CD1c-positive myeloid dendritic cell (primary cell): ENCODE measurements around the gene VIPR2.
"Not testable (repeated sequence)": the region's sequence is repeated elsewhere in the genome, so short reads cannot be mapped to it uniquely, and the experiment has no call there.

Experiments
- DNase-seq: peaks from one replicate; pipeline ENCODE4 v3.0.0-alpha.2; 2016; ENCODE audit errors: extremely low spot score

Gene VIPR2

GRCh38 chr7:159105832-159106811, 38.5 kb downstream of the VIPR2 start:
- DNase-seq, result no peak

- no peak for DNase-seq
Measured at GRCh38 chr7:159105066-159105780, 39.4 kb downstream of the VIPR2 start.

- DNase-seq, result no peak
Measured at GRCh38 chr7:159104188-159104920, 40.3 kb downstream of the VIPR2 start.

GRCh38 chr7:159103382-159104187, 41.1 kb downstream of the VIPR2 start:
- DNase-seq, result no peak

GRCh38 chr7:159102681-159103381, 41.8 kb downstream of the VIPR2 start:
- DNase-seq, result no peak

GRCh38 chr7:159101661-159102091, 43.0 kb downstream of the VIPR2 start:
- DNase-seq, result not testable (repeated sequence)

- DNase-seq, result not testable (repeated sequence)
Measured at GRCh38 chr7:159101083-159101395, 43.6 kb downstream of the VIPR2 start.

GRCh38 chr7:159100281-159101082, 44.2 kb downstream of the VIPR2 start:
- DNase-seq, result not testable (repeated sequence)

- DNase-seq, result no peak
Measured at GRCh38 chr7:159099711-159100231, 44.9 kb downstream of the VIPR2 start.

GRCh38 chr7:159098811-159099655, 45.6 kb downstream of the VIPR2 start:
- no peak for DNase-seq

GRCh38 chr7:159098424-159098786, 46.3 kb downstream of the VIPR2 start:
- no peak for DNase-seq

- DNase-seq, result no peak
Measured at GRCh38 chr7:159097661-159098423, 46.8 kb downstream of the VIPR2 start.

GRCh38 chr7:159096736-159097581, 47.7 kb downstream of the VIPR2 start:
- no peak for DNase-seq

- DNase-seq, result no peak
Measured at GRCh38 chr7:159095979-159096411, 48.7 kb downstream of the VIPR2 start.

GRCh38 chr7:159094919-159095915, 49.5 kb downstream of the VIPR2 start:
- no peak for DNase-seq
